HepG2 (cell line): ENCODE measurements around the gene TALDO1. TPM values are rescaled to one million over a fixed set of nuclear protein-coding genes. Genes with fewer than 3 reads are reported as not detected.

ENCODE experiments used
- CCDC6 ChIP-seq: sonication (generic); formaldehyde crosslinking; IDR thresholded peaks from 2 replicates; pipeline ENCODE4 v1.8.1; 2022; ENCODE audit warnings: mild to moderate bottlenecking, missing genetic modification reagents, moderate library complexity
- ELF1 ChIP-seq: sonication (generic); formaldehyde crosslinking; IDR thresholded peaks from 2 replicates; pipeline ENCODE4 v1.4.0; 2020; ENCODE audit warnings: missing genetic modification reagents
- FLYWCH1 ChIP-seq: sonication (generic); formaldehyde crosslinking; IDR thresholded peaks from 2 replicates; pipeline ENCODE4 v1.8.1; 2023; ENCODE audit warnings: mild to moderate bottlenecking, missing genetic modification reagents
- HNRNPLL ChIP-seq: fragments of 200-400 bp; formaldehyde crosslinking; IDR thresholded peaks from 2 replicates; pipeline ENCODE4 v1.6.1; 2017; ENCODE audit warnings: mild to moderate bottlenecking, low read depth, low read length; ENCODE audit not compliant: poor library complexity, severe bottlenecking
- KAT2B ChIP-seq: fragments of 150-350 bp; IDR thresholded peaks from 2 replicates; pipeline ENCODE4 v1.6.1; 2014; ENCODE audit warnings: low read depth, low read length, borderline replicate concordance
- KMT2B ChIP-seq: IDR thresholded peaks from 2 replicates; pipeline ENCODE4 v1.6.1; 2016; ENCODE audit warnings: missing genetic modification reagents, missing compliant biosample characterization
- MEIS2 ChIP-seq: sonication (generic); formaldehyde crosslinking; IDR thresholded peaks from 2 replicates; pipeline ENCODE4 v1.9.0; 2021; ENCODE audit warnings: mild to moderate bottlenecking, missing genetic modification reagents
- RELA ChIP-seq: sonication (generic); formaldehyde crosslinking; IDR thresholded peaks from 2 replicates; pipeline ENCODE4 v1.4.0; 2020; ENCODE audit warnings: missing genetic modification reagents
- SMC3 ChIP-seq: IDR thresholded peaks from 2 replicates; pipeline ENCODE4 v1.6.1; 2011; ENCODE audit warnings: low read length, improper control_type of control experiment
- SRSF1 ChIP-seq: fragments of 200-400 bp; formaldehyde crosslinking; optimal IDR thresholded peaks from 2 replicates; pipeline ENCODE3; 2017; ENCODE audit warnings: mild to moderate bottlenecking, low read depth, low read length, moderate library complexity
- TMF1 ChIP-seq: sonication (generic); formaldehyde crosslinking; IDR thresholded peaks from 2 replicates; pipeline ENCODE4 v1.8.1; 2022; ENCODE audit warnings: low read depth, missing genetic modification reagents
- ZBTB38 ChIP-seq: sonication (generic); formaldehyde crosslinking; IDR thresholded peaks from 2 replicates; pipeline ENCODE4 v1.5.1; 2020; ENCODE audit warnings: mild to moderate bottlenecking, missing genetic modification reagents
- ZFP1 ChIP-seq: IDR thresholded peaks from 2 replicates; pipeline ENCODE4 v1.6.1; 2016
- ZFP36L2 ChIP-seq: sonication (generic); formaldehyde crosslinking; IDR thresholded peaks from 2 replicates; pipeline ENCODE4 v1.4.0; 2020; ENCODE audit warnings: missing genetic modification reagents
- ZNF263 ChIP-seq: sonication (generic); formaldehyde crosslinking; IDR thresholded peaks from 2 replicates; pipeline ENCODE4 v1.4.0; 2020; ENCODE audit warnings: missing genetic modification reagents
- ZNF282 ChIP-seq: fragments of 450-650 bp; IDR thresholded peaks from 2 replicates; pipeline ENCODE4 v1.6.1; 2018; ENCODE audit not compliant: partially characterized antibody
- ZNF430 ChIP-seq: sonication (generic); formaldehyde crosslinking; IDR thresholded peaks from 2 replicates; pipeline ENCODE4 v1.9.0; 2021; ENCODE audit warnings: mild to moderate bottlenecking, missing genetic modification reagents
- polyA plus RNA-seq, 8 experiments: library from polyadenylated mRNA; depleted of rRNA in 3 of 8; stranded (reverse) in 7 of 8; unstranded in 1 of 8; fragments of >200 nt; fragmentation: Illumina TruSeq in 4 of 8; extraction: Trizol in 4 of 8; gene quantifications; 2 replicates each; pipeline versions ENCODE4 v1.2.1 to v1.2.3, GENCODE V29; 2011 to 2016; ENCODE audit warnings: low read depth in 4 of 8, missing spikeins in 1 of 8, mixed read lengths in 1 of 8; ENCODE audit not compliant: insufficient read depth in 1 of 8
- total RNA-seq, 5 experiments: library from RNA; depleted of rRNA; stranded (reverse); fragments of >200 nt; fragmentation: Illumina TruSeq; extraction: Trizol; gene quantifications; 2 replicates each; pipeline ENCODE4 v1.2.3, GENCODE V29; 2016; ENCODE audit warnings: low read depth in 1 of 5
- TF ChIP-seq, protein P1 (sequence below): fragments of 450-650 bp; IDR thresholded peaks from 2 replicates; pipeline ENCODE4 v1.6.1; 2016
- TF ChIP-seq, protein P2 (sequence below): sonication (generic); formaldehyde crosslinking; IDR thresholded peaks from 2 replicates; pipeline ENCODE4 v1.4.0; 2020; ENCODE audit warnings: low read depth, mild to moderate bottlenecking, missing genetic modification reagents
- TF ChIP-seq, protein P3 (sequence below): sonication (generic); formaldehyde crosslinking; IDR thresholded peaks from 2 replicates; pipeline ENCODE4 v1.4.0; 2020; ENCODE audit warnings: missing genetic modification reagents
- TF ChIP-seq, protein P4 (sequence below): sonication (generic); formaldehyde crosslinking; IDR thresholded peaks from 2 replicates; pipeline ENCODE4 v1.8.1; 2023; ENCODE audit warnings: missing genetic modification reagents, mild to moderate bottlenecking, borderline replicate concordance
- TF ChIP-seq, protein P5 (sequence below): sonication (generic); formaldehyde crosslinking; IDR thresholded peaks from 2 replicates; pipeline ENCODE4 v1.8.1; 2022; ENCODE audit warnings: low read depth, mild to moderate bottlenecking, missing genetic modification reagents

Gene TALDO1
- total and polyA plus RNA-seq, 2 of the 13 experiments (the other 11 are each of a cell fraction or from before 2014, with no cell fraction given) = 107 to 240 TPM

DNA sequence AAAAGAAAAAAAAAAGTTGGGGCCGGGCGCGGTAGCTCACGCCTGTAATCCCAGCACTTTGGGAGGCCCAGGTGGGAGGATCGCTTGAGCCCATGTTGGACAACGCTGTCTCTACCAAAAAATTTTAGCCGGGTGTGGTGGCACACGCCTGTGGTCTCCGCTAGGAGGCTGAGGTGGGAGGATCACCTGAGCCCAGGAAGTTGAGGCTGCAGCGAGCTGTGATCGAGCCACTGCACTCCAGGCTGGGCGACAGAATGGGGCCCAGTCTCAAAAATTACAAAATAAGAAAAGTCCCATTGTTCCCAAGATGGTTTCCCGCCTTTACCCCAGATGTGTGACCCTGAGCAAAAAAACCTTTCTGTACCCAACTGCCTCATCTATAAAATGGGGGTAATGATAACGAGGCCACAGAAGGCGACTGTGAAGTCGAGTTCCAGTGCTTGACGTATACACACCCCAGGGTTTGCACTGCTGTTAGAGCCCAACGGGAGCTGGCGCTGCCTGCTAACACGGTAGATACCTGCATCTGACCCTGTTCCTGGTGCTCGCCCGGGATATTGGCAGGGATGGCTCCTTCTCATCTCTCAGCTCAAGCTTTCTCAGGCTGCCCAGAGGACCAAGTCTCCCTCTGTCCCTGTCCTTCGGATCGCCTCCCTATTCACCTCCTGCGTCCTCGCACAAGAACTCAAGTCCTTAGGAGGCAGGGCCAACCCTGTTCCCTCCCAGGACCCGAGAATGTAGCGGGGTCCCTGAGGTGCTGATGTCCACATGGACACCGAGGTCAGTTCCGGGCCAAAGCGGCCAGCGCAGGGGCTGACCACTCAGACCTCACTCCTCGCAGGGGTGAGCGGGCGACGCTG lies 61.4 kb downstream of the TALDO1 start (continued):
- TF ChIP-seq, protein P1, sequence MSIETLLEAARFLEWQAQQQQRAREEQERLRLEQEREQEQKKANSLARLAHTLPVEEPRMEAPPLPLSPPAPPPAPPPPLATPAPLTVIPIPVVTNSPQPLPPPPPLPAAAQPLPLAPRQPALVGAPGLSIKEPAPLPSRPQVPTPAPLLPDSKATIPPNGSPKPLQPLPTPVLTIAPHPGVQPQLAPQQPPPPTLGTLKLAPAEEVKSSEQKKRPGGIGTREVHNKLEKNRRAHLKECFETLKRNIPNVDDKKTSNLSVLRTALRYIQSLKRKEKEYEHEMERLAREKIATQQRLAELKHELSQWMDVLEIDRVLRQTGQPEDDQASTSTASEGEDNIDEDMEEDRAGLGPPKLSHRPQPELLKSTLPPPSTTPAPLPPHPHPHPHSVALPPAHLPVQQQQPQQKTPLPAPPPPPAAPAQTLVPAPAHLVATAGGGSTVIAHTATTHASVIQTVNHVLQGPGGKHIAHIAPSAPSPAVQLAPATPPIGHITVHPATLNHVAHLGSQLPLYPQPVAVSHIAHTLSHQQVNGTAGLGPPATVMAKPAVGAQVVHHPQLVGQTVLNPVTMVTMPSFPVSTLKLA = no peak
- TF ChIP-seq ZNF263 (0 out of 2 replicates have a peak, but pooled peaks have one; percentile 38), ZFP36L2 (CRISPR knock-in tag) (peak; percentile 0; the same call in 1 of the 2 replicates), HNRNPLL (no peak), MEIS2 (CRISPR knock-in tag) (no peak), ELF1 (CRISPR knock-in tag) (no peak), ZBTB38 (CRISPR knock-in tag) (no peak), ZFP1 (CRISPR knock-in tag) (no peak), TMF1 (CRISPR knock-in tag) (no peak), KAT2B (no peak), SMC3 (no peak), ZNF282 (no peak), CCDC6 (CRISPR knock-in tag) (no peak), FLYWCH1 (CRISPR knock-in tag) (no peak), RELA (CRISPR knock-in tag) (no peak), ZNF430 (no peak), SRSF1 (no peak), KMT2B (no peak)
- TF ChIP-seq, protein P2, sequence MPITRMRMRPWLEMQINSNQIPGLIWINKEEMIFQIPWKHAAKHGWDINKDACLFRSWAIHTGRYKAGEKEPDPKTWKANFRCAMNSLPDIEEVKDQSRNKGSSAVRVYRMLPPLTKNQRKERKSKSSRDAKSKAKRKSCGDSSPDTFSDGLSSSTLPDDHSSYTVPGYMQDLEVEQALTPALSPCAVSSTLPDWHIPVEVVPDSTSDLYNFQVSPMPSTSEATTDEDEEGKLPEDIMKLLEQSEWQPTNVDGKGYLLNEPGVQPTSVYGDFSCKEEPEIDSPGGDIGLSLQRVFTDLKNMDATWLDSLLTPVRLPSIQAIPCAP = no peak
- TF ChIP-seq, protein P3, sequence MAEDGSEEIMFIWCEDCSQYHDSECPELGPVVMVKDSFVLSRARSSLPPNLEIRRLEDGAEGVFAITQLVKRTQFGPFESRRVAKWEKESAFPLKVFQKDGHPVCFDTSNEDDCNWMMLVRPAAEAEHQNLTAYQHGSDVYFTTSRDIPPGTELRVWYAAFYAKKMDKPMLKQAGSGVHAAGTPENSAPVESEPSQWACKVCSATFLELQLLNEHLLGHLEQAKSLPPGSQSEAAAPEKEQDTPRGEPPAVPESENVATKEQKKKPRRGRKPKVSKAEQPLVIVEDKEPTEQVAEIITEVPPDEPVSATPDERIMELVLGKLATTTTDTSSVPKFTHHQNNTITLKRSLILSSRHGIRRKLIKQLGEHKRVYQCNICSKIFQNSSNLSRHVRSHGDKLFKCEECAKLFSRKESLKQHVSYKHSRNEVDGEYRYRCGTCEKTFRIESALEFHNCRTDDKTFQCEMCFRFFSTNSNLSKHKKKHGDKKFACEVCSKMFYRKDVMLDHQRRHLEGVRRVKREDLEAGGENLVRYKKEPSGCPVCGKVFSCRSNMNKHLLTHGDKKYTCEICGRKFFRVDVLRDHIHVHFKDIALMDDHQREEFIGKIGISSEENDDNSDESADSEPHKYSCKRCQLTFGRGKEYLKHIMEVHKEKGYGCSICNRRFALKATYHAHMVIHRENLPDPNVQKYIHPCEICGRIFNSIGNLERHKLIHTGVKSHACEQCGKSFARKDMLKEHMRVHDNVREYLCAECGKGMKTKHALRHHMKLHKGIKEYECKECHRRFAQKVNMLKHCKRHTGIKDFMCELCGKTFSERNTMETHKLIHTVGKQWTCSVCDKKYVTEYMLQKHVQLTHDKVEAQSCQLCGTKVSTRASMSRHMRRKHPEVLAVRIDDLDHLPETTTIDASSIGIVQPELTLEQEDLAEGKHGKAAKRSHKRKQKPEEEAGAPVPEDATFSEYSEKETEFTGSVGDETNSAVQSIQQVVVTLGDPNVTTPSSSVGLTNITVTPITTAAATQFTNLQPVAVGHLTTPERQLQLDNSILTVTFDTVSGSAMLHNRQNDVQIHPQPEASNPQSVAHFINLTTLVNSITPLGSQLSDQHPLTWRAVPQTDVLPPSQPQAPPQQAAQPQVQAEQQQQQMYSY = no peak
- TF ChIP-seq, protein P4, sequence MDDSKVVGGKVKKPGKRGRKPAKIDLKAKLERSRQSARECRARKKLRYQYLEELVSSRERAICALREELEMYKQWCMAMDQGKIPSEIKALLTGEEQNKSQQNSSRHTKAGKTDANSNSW (CRISPR knock-in tag) = peak; percentile 3; the same call in 1 of the 2 replicates
- TF ChIP-seq, protein P5, sequence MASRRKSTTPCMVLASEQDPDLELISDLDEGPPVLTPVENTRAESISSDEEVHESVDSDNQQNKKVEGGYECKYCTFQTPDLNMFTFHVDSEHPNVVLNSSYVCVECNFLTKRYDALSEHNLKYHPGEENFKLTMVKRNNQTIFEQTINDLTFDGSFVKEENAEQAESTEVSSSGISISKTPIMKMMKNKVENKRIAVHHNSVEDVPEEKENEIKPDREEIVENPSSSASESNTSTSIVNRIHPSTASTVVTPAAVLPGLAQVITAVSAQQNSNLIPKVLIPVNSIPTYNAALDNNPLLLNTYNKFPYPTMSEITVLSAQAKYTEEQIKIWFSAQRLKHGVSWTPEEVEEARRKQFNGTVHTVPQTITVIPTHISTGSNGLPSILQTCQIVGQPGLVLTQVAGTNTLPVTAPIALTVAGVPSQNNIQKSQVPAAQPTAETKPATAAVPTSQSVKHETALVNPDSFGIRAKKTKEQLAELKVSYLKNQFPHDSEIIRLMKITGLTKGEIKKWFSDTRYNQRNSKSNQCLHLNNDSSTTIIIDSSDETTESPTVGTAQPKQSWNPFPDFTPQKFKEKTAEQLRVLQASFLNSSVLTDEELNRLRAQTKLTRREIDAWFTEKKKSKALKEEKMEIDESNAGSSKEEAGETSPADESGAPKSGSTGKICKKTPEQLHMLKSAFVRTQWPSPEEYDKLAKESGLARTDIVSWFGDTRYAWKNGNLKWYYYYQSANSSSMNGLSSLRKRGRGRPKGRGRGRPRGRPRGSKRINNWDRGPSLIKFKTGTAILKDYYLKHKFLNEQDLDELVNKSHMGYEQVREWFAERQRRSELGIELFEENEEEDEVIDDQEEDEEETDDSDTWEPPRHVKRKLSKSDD = no peak
